GM12872 (cell line): ENCODE measurements around the gene SLIT1.

Experiments
- CTCF ChIP-seq: IDR thresholded peaks from 3 replicates; pipeline ENCODE4 v1.5.1; 2011; ENCODE audit warnings: low read depth, mild to moderate bottlenecking, low read length, moderate library complexity; ENCODE audit not compliant: insufficient read depth

Gene SLIT1

GRCh38 chr10:97003804-97004201 lies 182.0 kb downstream of the SLIT1 start:
- TF ChIP-seq CTCF = no peak

GRCh38 chr10:97003151-97003803 lies 182.5 kb downstream of the SLIT1 start:
- TF ChIP-seq CTCF = no peak

GRCh38 chr10:97002670-97003069 lies 183.1 kb downstream of the SLIT1 start:
- no peak for TF ChIP-seq CTCF

- no peak for TF ChIP-seq CTCF
These were observed 184.4 kb downstream of the SLIT1 start for GRCh38 chr10:97001183-97001991.

- TF ChIP-seq CTCF = peak; percentile 28; the same call in 1 of the 3 replicates
These were observed 185.1 kb downstream of the SLIT1 start for GRCh38 chr10:97000487-97001182.

- TF ChIP-seq CTCF = no peak
These were observed 185.8 kb downstream of the SLIT1 start for GRCh38 chr10:96999987-97000386.

GRCh38 chr10:96999337-96999736 lies 186.4 kb downstream of the SLIT1 start:
- TF ChIP-seq CTCF = no peak
